HG03095 (cell line): ENCODE data around the gene SLC7A9.
"Not testable (repeated sequence)": the region's sequence is repeated elsewhere in the genome, so short reads cannot be mapped to it uniquely, and the experiment has no call there.

Experiments
- ATAC-seq: cut with Tn5 transposase; IDR thresholded peaks from one replicate; pipeline ENCODE4 v1.9.1; 2021; ENCODE audit warnings: moderate library complexity; ENCODE audit not compliant: unreplicated experiment

Gene SLC7A9

GRCh38 chr19:32886241-32886640 lies 16.7 kb upstream of the SLC7A9 start:
- ATAC-seq, result no peak

GRCh38 chr19:32885255-32885654 lies 15.7 kb upstream of the SLC7A9 start:
- ATAC-seq, result not testable (repeated sequence)

- no peak for ATAC-seq
Measured at GRCh38 chr19:32881766-32882165, 12.2 kb upstream of the SLC7A9 start.

GRCh38 chr19:32880622-32881021 lies 11.1 kb upstream of the SLC7A9 start:
- no peak for ATAC-seq

- no peak for ATAC-seq
Measured at GRCh38 chr19:32879741-32880140, 10.2 kb upstream of the SLC7A9 start.

GRCh38 chr19:32878988-32879387 lies 9.4 kb upstream of the SLC7A9 start:
- no peak for ATAC-seq

GRCh38 chr19:32877977-32878745 lies 8.6 kb upstream of the SLC7A9 start:
- ATAC-seq, result no peak

GRCh38 chr19:32877323-32877912 lies 7.9 kb upstream of the SLC7A9 start:
- no peak for ATAC-seq

- no peak for ATAC-seq
Measured at GRCh38 chr19:32876919-32877285, 7.3 kb upstream of the SLC7A9 start.

- no peak for ATAC-seq
Measured at GRCh38 chr19:32876236-32876918, 6.8 kb upstream of the SLC7A9 start.

GRCh38 chr19:32875428-32875827 lies 5.9 kb upstream of the SLC7A9 start:
- no peak for ATAC-seq

GRCh38 chr19:32874605-32875004 lies 5.0 kb upstream of the SLC7A9 start:
- ATAC-seq, result no peak

GRCh38 chr19:32873247-32873959 lies 3.8 kb upstream of the SLC7A9 start:
- no peak for ATAC-seq

GRCh38 chr19:32872391-32872790 lies 2.8 kb upstream of the SLC7A9 start:
- no peak for ATAC-seq

- ATAC-seq, result no peak
Measured at GRCh38 chr19:32870981-32871451, 1.4 kb upstream of the SLC7A9 start.

- ATAC-seq, result no peak
Measured at GRCh38 chr19:32869966-32870573, 503 bp upstream of the SLC7A9 start.

GRCh38 chr19:32868206-32868950 lies 1.2 kb downstream of the SLC7A9 start:
- no peak for ATAC-seq

- ATAC-seq, result not testable (repeated sequence)
Measured at GRCh38 chr19:32867436-32867835, 2.1 kb downstream of the SLC7A9 start.

GRCh38 chr19:32866564-32867265 lies 2.9 kb downstream of the SLC7A9 start:
- ATAC-seq, result no peak

- ATAC-seq, result no peak
Measured at GRCh38 chr19:32866061-32866460, 3.5 kb downstream of the SLC7A9 start.
